Peyer's patch (tissue), 4 donors: ENCODE results near the gene SH3RF1. TPM values are rescaled to one million over a fixed set of nuclear protein-coding genes. Genes with fewer than 3 reads are reported as not detected.

Source experiments
- DNase-seq, 3 donors: peaks; one replicate each; pipeline ENCODE4 v3.0.0-alpha.2; 2017 to 2019
- H3K27ac ChIP-seq, 4 donors: fragments of 200-600 bp; sonication (generic); one replicate each; pipeline ENCODE4 v1.5.1; 2016 to 2019
- H3K27me3 ChIP-seq, 2 donors: fragments of 200-600 bp; sonication (generic); one replicate each; pipeline ENCODE4 v1.5.1; 2019
- H3K36me3 ChIP-seq, 3 donors: fragments of 200-600 bp; sonication (generic); one replicate each; pipeline ENCODE4 v1.5.1; 2016 to 2019
- H3K4me1 ChIP-seq, 4 donors: fragments of 200-600 bp; sonication (generic); one replicate each; pipeline ENCODE4 v1.5.1; 2016 to 2019
- H3K4me3 ChIP-seq, 4 donors: fragments of 200-600 bp; sonication (generic); 1 replicate in 3 of 4; 2 replicates in 1 of 4; pipeline ENCODE4 v1.5.1; 2016 to 2019; ENCODE audit warnings: mild to moderate bottlenecking in 1 of 4
- H3K9me3 ChIP-seq, 4 donors: fragments of 200-600 bp; sonication (generic); one replicate each; pipeline ENCODE4 v1.5.1; 2016 to 2019; ENCODE audit warnings: mild to moderate bottlenecking in 1 of 4
- CTCF ChIP-seq, 6 experiments: fragments of 450-650 bp in 4 of 6; fragments of 200-600 bp in 2 of 6; sonication (generic) in 1 of 6; IDR thresholded peaks; one replicate each; pipeline ENCODE4 v1.5.1; 2017 to 2019; ENCODE audit warnings: antibody characterized with exemption in 6 of 6, mild to moderate bottlenecking in 3 of 6, moderate library complexity in 1 of 6
- POLR2A ChIP-seq, 2 donors: fragments of 450-650 bp; IDR thresholded peaks; one replicate each; pipeline ENCODE4 v1.5.1; 2017; ENCODE audit warnings: antibody characterized with exemption in 2 of 2, mild to moderate bottlenecking in 2 of 2, moderate library complexity in 2 of 2
- total RNA-seq, 4 donors: library from RNA; depleted of rRNA; stranded (reverse); fragments of >200 nt; gene quantifications; one replicate each; pipeline ENCODE4 v1.1.0, GENCODE V29; 2016

SH3RF1 gene
- total RNA-seq, 4 donors from 2014 or later, result 23.1 to 55.0 (median 48.1) TPM

GRCh38 chr4:169051761-169052593 is 218.8 kb downstream of the SH3RF1 start:
- H3K4me3 ChIP-seq, result no peak overlapping the region
- no peaks in the 10 kb centered on the region for H3K36me3 ChIP-seq
- no peaks in the 10 kb centered on the region for H3K4me1 ChIP-seq
- no peaks in the 10 kb centered on the region for H3K27me3 ChIP-seq
- H3K27ac ChIP-seq, result no peak overlapping the region
- no peaks in the 10 kb centered on the region for H3K9me3 ChIP-seq
- DNase-seq, result no peak
- no peak for TF ChIP-seq CTCF (IDR thresholded peaks at IDR 0.05)

GRCh38 chr4:169050881-169051760 is 219.6 kb downstream of the SH3RF1 start:
- Histone ChIP-seq H3K4me3 (no peak overlapping the region), H3K36me3 (no peaks in the 10 kb centered on the region), H3K27me3 (no peaks in the 10 kb centered on the region), H3K9me3 (no peaks in the 10 kb centered on the region), H3K4me1 (no peaks in the 10 kb centered on the region), H3K27ac (no peak overlapping the region)
- DNase-seq, result no peak
- no peak for TF ChIP-seq POLR2A (IDR thresholded peaks at IDR 0.05)
- TF ChIP-seq CTCF (IDR thresholded peaks at IDR 0.05), result no peak

GRCh38 chr4:169050284-169050683 is 220.5 kb downstream of the SH3RF1 start:
- TF ChIP-seq POLR2A (IDR thresholded peaks at IDR 0.05) (no peak), CTCF (IDR thresholded peaks at IDR 0.05) (no peak)
- H3K27ac ChIP-seq, result no peak overlapping the region
- H3K36me3 ChIP-seq, result no peaks in the 10 kb centered on the region
- no peaks in the 10 kb centered on the region for H3K4me1 ChIP-seq
- DNase-seq, result no peak
- no peaks in the 10 kb centered on the region for H3K27me3 ChIP-seq
- no peak overlapping the region for H3K4me3 ChIP-seq
- H3K9me3 ChIP-seq, result no peaks in the 10 kb centered on the region

- no peaks in the 10 kb centered on the region for H3K36me3 ChIP-seq
- H3K27ac ChIP-seq, result no peak overlapping the region
- no peaks in the 10 kb centered on the region for H3K4me1 ChIP-seq
- no peaks in the 10 kb centered on the region for H3K9me3 ChIP-seq
- no peaks in the 10 kb centered on the region for H3K27me3 ChIP-seq
- no peak for TF ChIP-seq CTCF (IDR thresholded peaks at IDR 0.05)
- no peak for TF ChIP-seq POLR2A (IDR thresholded peaks at IDR 0.05)
- no peak for DNase-seq
- no peak overlapping the region for H3K4me3 ChIP-seq
These were observed 221.8 kb downstream of the SH3RF1 start for GRCh38 chr4:169048868-169049414.

GRCh38 chr4:169047956-169048355 is 222.8 kb downstream of the SH3RF1 start:
- DNase-seq, result no peak
- Histone ChIP-seq H3K9me3 (no peaks in the 10 kb centered on the region), H3K36me3 (no peaks in the 10 kb centered on the region), H3K4me3 (no peak overlapping the region), H3K4me1 (no peaks in the 10 kb centered on the region), H3K27me3 (no peaks in the 10 kb centered on the region), H3K27ac (no peak overlapping the region)
- TF ChIP-seq CTCF (IDR thresholded peaks at IDR 0.05) (no peak), POLR2A (IDR thresholded peaks at IDR 0.05) (no peak)
